ENCODE measurements around the gene LYPD8.

LYPD8 gene

GRCh38 chr1:248697907-248698306 lies 57.7 kb downstream of the LYPD8 start:
- no peak for DNase-seq (ENCODE audit: low spot score)

- no peak for DNase-seq (ENCODE audit: low spot score)
Measured at GRCh38 chr1:248696774-248697173, 58.8 kb downstream of the LYPD8 start.

- DNase-seq (ENCODE audit: low spot score): peak; percentile 7
Measured at GRCh38 chr1:248696261-248696660, 59.3 kb downstream of the LYPD8 start.

GRCh38 chr1:248695451-248696132 lies 60.0 kb downstream of the LYPD8 start:
- no peak for DNase-seq (ENCODE audit: low spot score)

GRCh38 chr1:248691567-248692155 lies 63.9 kb downstream of the LYPD8 start:
- DNase-seq (ENCODE audit: low spot score): no peak

Measured in globus pallidus (tissue), 1 donor.